Measurements from ENCODE around the gene SHOC1.
"Not testable (repeated sequence)": the region's sequence is repeated elsewhere in the genome, so short reads cannot be mapped to it uniquely, and the experiment has no call there.

The SHOC1 gene

DNA sequence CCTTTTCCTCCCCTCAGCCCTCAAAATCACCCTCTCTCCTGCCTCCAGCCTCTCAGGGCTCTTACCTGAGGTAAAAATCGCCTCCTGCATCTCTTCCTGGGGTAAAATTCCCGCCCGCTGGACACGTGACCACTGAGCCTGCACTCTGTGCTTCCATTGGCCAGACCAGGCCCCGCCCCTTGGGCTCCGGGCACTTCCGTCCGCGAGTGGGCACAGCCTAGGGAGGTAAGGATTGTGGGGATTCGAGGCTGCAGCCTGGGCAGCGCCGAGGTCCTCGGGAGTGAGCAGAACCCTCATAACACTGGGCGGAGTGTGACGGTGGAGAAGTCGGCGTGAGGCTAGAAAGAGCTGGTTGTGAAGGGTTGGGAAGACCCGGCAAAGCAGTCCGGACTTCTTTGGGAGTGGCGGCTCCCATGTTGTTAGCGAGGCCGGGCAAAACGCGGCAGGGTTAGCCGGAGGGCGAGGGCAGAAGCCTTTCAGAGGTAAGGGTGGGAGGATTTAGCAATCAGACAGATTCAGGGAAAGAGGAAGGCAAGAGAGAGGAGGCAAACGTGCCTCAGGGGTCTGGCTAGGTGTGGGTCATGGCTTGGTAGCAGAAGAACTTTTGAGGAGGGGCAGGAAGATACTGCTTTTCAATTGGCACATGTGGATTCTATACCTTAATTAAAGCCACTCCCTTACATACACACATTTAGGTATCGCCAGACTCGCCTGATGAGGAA is at the start of gene SHOC1:
SHOC1 (minus strand) TSS at position 103 of the 722 bp plus-strand sequence. CDS start 3,519 bp downstream, outside the sequence.
- no peak for DNase-seq

GRCh38 chr9:111843971-111844370 is 49.2 kb upstream of the SHOC1 start:
- DNase-seq: no peak

- no peak for DNase-seq
Measured at GRCh38 chr9:111842313-111842712, 47.6 kb upstream of the SHOC1 start.

- no peak for DNase-seq
Measured at GRCh38 chr9:111840442-111840841, 45.7 kb upstream of the SHOC1 start.

DNA sequence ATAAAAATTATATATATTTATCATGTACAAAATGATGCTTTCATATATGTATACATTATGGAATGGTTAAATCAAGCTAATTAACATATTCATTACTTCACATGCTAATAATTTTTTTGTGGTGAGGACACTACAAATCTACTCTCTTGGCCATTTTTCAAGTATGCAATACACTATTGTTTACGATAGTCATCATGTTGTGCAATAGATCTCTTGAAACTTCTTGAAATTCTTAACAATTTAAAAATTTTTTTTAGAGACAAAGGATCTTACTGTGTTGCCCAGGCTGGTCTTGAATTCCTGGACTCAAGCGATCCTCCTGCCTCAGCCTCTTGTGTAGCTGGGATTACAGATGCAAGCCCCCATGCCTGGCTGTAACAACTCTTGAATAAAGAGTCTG is 45.2 kb upstream of the SHOC1 start:
- DNase-seq: no peak

DNA sequence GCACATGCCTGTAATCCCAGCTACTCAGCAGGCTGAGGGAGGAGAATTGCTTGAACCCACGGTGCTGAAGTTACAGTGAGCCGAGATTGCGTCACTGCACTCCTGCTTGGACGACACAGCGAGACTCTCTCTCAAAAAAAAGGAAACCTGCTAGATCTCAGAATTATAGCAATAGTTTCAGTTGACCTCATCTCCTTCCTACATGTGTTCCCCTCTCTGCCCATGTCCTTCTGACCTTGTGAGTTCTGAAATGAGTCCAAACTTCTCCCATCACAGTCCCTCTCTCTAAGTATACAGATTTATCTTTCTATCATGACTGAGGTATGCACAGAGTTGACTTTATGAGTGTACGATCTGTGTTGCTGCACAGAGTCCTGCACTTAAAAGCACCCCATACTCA is 44.6 kb upstream of the SHOC1 start:
- no peak for DNase-seq

DNA sequence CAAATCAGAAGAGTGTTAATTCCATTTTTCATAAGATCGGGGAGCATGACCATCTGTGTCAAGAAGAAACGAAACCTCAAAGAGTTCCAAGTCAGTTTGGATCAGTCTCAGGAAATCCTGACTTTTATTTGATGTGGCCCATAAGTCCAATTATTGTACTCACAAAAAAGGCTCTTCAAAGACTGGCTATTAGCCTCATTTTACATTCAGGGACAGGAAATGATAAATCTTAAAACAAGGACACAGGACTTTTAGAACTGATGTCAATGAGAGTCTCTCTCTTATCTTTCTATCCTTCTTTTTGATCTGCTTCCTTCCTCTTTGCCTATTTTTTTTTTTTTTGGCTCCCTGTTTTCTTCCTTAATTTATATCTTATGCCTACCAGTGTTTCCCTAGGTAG is 43.7 kb upstream of the SHOC1 start:
- DNase-seq: no peak

- no peak for DNase-seq
Measured at GRCh38 chr9:111836311-111836710, 41.6 kb upstream of the SHOC1 start.

DNA sequence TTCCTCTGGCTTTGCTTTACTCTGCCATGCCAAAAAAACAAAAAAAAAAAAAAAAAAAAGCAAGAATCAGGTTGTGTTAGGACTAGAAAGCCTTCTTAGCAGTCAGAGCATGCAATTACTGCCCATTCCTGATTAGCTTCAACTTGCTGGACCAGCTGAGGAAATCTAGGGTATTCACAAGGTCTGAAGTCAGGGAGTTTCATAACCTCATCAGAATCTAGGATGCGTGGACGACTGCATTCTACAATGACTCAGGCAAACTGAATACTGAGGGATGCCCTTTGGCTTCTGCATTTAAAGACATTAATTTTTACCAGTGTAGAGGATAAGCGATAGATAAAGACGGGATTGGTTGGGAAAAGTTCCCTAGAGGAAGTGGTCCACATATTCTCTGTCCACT is 39.2 kb upstream of the SHOC1 start:
- no peak for DNase-seq

DNA sequence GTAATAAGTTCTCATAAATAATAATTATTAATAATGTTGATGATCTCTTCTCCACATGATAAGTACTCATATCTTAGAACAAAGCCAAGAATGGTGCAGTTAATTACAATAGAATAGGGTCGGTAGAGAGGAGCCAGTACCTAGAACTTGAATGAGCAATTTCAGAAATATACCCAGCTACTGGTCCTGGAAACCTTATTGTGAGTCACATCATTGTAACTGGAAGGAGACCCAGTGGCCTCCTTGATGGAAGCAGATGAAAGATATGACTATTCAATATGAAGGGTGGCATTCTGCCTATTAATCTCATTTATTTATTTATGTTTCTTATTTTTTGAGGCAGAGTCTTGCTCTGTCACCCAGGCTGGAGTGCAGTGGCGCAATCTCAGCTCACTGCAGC is 37.7 kb upstream of the SHOC1 start:
- no peak for DNase-seq

DNA sequence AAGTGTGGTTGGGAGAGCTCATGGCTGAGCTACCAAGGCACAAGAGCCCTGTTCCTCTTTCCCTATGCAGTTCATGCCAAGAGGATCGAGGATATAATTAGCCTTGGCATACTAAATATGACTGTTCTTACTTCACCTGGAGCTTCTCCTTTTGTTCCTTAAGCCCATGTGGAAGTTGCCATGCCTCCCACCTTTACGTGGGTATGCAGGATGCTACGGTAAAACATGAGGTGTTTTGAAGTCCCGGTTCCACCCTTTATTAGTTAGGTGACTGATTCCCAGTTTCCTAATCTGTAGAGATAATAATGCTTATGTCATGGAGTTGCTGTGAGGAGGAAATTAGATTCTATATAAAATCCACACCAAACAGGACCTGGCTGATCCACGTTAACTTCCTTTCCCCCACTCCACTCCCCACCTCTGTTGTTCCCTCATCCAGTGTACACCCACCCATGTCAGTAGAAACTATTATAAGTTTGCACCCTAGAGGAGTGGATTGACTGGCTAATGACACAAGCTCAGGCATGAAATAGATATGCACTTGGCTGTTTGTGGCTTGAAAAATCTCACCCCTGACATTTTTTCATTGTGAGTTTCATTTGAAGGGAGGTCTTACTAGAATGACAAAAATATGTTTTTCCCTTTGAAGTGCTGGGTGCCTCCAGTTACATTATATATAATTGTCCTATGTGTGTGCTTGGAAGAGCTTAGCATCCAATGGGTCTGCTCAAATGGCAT is 36.8 kb upstream of the SHOC1 start:
- DNase-seq: no peak

DNA sequence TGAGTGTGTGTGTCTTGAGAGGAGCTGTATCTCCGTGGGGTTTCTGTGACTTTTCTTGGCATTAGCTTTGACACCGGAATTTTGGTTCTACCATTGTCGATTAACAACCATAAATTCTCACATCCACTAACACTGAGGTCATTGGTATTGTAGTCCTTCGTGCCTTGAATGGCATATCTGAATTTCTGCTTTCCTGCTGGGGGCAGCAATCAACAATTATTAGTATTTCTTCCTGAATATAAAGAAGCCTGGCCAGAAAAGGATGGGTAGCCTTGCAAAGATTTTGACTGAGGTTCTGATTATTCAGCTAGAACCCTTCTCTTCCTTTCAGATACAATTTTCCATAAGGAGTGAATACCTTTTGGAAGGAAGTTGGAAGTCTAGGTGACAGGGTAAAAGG is 33.5 kb upstream of the SHOC1 start:
- no peak for DNase-seq

GRCh38 chr9:111825468-111826145 is 30.9 kb upstream of the SHOC1 start:
- no peak for DNase-seq

- DNase-seq: no peak
Measured at GRCh38 chr9:111821006-111821528, 26.3 kb upstream of the SHOC1 start.

DNA sequence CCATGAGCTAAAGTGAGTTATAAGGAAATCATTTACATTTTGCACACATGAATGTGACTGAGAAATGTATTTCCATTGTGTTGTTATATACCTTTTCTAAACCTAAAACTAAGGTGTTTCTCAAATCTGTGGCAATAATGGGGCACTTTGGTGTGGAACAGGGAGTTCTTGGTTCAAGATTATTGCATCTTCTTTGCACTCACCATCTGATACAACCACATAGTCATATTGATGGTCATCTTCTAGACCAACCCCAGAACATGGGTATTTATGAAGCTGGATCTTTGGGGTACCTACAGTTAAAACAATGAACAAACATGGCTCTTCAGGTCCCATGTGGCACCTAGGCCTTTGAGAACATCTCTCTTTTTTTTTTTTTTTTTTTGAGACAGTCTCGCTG is 24.6 kb upstream of the SHOC1 start:
- DNase-seq: no peak

GRCh38 chr9:111815285-111816070 is 20.7 kb upstream of the SHOC1 start:
- DNase-seq: peak; percentile 47

- DNase-seq: no peak
Measured at GRCh38 chr9:111812337-111812736, 17.6 kb upstream of the SHOC1 start.

DNA sequence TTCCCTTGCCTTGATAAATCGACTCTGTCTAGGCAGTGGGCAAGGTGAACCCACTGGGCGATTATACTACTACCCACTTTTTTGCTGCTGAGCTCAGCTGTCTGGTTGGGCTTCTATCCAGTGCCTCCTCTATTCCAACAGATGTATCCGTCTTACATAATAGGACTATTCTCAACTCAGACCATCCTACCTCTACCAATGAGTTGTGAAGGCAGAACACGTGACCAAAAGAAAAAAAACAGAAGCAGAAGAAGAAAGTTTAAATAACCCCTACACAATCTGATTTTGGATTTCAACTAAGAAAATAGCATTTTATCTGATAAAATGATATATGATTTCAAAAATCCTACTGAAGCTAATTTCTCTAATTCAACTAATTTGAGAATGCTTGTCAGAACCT is 16.2 kb upstream of the SHOC1 start:
- no peak for DNase-seq

GRCh38 chr9:111810415-111810814 is 15.7 kb upstream of the SHOC1 start:
- DNase-seq: not testable (repeated sequence)

DNA sequence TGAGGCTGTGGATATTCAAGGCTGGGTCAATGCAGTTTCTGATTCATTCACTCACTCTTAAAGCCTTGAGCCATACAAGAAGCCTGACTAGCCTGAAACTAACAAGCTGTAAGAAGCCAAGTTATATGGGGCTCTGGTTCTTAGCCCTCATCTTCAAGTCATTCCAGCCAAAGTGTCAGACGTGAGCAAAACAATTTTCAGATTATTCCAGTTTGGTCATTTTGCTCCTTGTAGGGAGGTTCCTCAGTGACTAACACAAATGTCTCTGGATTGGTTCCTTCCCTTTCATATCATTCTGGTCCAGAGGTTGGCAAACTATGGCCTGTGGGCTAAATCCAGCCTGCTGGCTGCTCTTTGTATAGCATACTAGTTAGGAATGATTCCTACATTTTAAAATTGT is 12.5 kb upstream of the SHOC1 start:
- no peak for DNase-seq

DNA sequence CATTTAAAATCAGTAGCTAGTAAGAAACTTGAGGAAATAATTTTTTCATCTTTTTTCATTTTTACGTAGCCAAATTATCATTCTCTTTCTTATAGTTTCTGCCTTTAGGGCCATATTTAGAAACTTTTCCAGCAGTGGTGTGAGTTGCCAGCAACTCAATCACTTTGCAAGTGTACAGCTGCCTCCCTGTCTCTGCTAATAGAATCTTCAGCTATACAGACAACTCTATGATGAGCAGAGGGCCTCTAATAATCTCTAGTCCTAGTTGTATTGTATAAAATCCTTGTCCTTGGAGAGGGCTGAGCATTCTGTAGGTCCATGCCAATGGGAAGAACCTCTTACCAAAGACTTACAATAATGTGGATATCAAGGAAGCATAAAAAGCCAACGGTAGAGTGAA is 11.5 kb upstream of the SHOC1 start:
- no peak for DNase-seq

DNA sequence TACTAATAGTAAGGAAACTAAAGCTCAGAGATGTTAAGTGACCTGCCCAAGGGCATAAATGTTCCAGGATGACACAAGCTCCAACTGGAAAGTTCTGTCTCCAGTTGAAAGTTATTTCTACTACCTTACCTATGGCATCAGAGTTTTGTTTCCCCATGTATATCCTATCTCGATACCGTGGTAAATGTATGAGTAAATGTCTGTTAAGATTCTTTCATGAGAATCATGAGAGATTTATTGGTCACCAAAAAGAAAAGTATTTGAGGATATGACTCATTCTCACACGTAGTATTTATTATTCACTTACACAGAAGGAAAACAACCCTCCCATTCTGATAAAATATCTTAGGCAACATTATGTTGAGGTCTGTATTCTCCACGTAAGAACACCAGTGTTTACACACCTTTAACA is 11.1 kb upstream of the SHOC1 start:
- no peak for DNase-seq

DNA sequence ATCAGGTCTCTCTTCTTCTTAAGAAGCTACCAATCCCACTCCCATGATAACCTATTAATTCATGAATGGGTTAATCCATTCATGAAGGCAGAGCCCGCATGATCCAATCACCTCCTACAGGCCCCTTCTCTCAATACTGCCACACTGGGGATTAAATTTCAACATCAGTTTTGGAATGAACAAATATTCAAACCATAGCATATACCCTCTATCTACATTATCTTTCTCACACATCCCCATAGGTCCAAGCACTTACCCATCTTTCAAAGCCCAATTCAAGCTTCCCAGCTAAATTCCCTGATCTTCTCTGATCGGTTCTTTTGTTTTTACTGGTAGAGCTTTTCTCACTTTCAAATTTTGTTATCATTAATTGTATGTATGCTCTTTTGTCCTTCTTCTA is 10.5 kb upstream of the SHOC1 start:
- no peak for DNase-seq
